Bladder microvascular endothelial cell (primary cell): Measurements from ENCODE around the gene UGT1A8. TPM values are rescaled to one million over a fixed set of nuclear protein-coding genes. Genes with fewer than 3 reads are reported as not detected.

ENCODE experiments used
- total RNA-seq: library from RNA; depleted of rRNA; stranded (reverse); fragments of >200 nt; gene quantifications from 2 replicates; pipeline ENCODE4 v1.2.3, GENCODE V29; 2014

The UGT1A8 gene
- total RNA-seq, result not detected in 2 replicates

DNA sequence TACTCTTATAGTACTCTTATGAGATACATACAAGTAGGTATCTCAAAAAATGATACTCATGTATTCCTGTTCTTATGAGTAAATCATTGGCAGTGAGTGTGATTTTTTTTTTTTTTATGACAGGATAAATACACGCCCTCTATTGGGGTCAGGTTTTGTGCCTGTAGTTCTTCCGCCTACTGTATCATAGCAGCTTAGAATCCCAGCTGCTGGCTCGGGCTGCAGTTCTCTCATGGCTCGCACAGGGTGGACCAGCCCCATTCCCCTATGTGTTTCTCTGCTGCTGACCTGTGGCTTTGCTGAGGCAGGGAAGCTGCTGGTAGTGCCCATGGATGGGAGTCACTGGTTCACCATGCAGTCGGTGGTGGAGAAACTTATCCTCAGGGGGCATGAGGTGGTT lies at the start of gene UGT1A8:
Gene UGT1A8 (plus strand): TSS at position 158 of the 400 bp plus-strand sequence. CDS start 75 bp downstream, at position 233.

DNA sequence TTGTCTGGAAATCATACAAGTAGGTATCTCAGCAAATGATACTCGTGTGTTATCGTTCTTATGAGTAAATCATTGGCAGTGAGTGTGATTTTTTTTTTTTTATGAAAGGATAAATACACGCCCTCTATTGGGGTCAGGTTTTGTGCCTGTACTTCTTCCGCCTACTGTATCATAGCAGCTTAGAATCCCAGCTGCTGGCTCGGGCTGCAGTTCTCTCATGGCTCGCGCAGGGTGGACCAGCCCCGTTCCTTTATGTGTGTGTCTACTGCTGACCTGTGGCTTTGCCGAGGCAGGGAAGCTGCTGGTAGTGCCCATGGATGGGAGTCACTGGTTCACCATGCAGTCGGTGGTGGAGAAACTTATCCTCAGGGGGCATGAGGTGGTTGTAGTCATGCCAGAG lies 18.9 kb downstream of the UGT1A8 start, which contains the start of gene UGT1A10:
Gene UGT1A10 (plus strand): TSS at position 143 of the 400 bp plus-strand sequence. CDS start 75 bp downstream, at position 218.

DNA sequence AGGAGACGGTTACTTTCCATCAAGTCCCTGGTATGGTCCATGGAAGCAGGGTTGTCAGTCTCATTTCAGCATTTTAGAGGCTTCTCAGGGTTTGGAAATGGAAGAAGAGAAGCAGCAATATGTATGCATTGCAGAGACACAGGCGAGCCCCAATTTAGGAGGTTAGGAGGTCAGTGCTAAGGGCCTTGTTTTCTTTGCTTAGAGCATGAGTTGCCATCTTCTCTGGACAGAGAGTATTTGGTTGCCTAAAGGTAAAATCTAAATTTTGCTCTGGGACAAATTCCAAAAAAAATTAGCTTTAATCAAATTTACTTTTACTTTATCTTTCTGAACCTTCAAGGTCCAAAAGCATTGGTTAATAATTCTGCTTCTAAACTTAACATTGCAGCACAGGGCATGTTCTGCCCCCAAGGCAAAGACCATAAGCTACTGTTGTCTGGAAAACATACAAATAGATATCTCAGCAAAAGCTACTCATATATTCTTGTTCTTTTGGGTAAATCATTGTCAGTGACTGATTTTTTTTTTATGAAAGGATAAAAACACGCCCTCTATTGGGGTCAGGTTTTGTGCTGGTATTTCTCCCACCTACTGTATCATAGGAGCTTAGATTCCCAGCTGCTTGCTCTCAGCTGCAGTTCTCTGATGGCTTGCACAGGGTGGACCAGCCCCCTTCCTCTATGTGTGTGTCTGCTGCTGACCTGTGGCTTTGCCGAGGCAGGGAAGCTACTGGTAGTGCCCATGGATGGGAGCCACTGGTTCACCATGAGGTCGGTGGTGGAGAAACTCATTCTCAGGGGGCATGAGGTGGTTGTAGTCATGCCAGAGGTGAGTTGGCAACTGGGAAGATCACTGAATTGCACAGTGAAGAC lies 54.1 kb downstream of the UGT1A8 start, which contains the start of gene UGT1A9:
Gene UGT1A9 (plus strand): TSS at position 609 of the 872 bp plus-strand sequence. CDS start 37 bp downstream, at position 646.

DNA sequence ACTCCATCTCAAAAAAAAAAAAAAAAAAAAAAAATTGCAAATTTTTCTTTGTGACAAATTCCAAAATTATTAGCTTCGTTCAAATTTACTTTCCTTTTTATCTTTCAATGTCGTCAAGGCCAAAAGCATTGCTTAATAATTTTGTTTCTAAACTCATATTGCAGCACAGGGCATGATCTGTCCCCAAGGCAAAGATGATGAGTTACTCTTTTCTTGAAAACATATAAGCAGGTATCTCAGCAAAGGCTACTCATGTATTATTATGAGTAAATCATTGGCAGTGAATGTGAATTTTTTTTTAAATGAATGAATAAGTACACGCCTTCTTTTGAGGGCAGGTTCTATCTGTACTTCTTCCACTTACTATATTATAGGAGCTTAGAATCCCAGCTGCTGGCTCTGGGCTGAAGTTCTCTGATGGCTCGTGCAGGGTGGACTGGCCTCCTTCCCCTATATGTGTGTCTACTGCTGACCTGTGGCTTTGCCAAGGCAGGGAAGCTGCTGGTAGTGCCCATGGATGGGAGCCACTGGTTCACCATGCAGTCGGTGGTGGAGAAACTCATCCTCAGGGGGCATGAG lies 64.2 kb downstream of the UGT1A8 start, which contains the start of gene UGT1A7:
Gene UGT1A7 (plus strand): TSS at position 381 of the 579 bp plus-strand sequence. CDS start 37 bp downstream, at position 418.

DNA sequence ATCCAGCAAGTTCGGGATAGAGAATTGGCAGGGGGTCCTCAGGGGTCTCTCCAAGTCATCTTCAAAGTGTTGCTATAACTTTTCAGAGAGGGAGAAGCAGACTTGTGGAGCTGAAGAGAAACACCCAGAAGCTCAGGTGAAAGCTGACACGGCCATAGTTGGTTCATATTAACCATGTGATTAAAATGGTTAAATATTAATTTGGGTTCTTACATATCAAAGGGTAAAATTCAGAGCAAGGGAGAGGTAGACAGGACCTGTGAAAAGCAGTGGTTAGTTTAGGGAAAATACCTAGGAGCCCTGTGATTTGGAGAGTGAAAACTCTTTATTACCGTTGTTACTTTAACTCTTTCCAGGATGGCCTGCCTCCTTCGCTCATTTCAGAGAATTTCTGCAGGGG lies 75.2 kb downstream of the UGT1A8 start, which contains the start of gene UGT1A6:
Gene UGT1A6 (plus strand): TSS at position 243 of the 400 bp plus-strand sequence. CDS start 115 bp downstream, at position 358.

DNA sequence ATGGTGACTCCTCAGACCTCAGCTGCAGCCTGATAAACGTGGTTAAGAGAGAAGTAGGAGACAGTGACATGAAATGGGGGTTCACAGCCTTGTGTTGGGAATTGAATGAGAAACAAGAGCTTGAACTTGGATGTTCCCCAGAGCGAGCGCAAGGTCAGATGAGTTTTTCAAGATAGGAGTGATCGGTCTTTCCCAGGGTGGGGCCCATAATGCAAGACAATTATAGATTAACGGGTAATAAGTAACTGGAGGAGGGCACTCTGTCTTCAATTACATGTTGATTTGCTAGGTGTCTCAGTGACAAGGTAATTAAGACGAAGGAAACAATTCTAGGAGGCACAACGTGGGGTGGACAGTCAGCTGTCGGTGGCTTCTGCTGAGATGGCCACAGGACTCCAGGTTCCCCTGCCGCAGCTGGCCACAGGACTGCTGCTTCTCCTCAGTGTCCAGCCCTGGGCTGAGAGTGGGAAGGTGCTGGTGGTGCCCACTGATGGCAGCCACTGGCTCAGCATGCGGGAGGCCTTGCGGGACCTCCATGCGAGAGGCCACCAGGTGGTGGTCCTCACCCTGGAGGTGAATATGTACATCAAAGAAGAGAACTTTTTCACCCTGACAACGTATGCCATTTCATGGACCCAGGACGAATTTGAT lies 95.3 kb downstream of the UGT1A8 start, which contains the start of gene UGT1A5:
Gene UGT1A5 (plus strand): TSS at position 297 of the 651 bp plus-strand sequence. CDS start 85 bp downstream, at position 382.

DNA sequence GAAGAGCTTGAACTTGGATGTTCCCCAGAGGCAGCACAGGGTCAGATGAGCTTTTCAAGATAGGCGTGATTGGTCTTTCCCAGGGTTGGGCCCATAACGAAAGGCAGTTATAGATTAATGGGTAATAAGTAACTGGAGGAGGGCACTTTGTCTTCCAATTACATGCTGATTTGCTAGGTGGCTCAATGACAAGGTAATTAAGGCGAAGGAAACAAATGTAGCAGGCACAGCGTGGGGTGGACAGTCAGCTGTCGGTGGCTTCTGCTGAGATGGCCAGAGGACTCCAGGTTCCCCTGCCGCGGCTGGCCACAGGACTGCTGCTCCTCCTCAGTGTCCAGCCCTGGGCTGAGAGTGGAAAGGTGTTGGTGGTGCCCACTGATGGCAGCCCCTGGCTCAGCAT lies 101.1 kb downstream of the UGT1A8 start, which contains the start of gene UGT1A4:
Gene UGT1A4 (plus strand): TSS at position 185 of the 400 bp plus-strand sequence. CDS start 85 bp downstream, at position 270.

DNA sequence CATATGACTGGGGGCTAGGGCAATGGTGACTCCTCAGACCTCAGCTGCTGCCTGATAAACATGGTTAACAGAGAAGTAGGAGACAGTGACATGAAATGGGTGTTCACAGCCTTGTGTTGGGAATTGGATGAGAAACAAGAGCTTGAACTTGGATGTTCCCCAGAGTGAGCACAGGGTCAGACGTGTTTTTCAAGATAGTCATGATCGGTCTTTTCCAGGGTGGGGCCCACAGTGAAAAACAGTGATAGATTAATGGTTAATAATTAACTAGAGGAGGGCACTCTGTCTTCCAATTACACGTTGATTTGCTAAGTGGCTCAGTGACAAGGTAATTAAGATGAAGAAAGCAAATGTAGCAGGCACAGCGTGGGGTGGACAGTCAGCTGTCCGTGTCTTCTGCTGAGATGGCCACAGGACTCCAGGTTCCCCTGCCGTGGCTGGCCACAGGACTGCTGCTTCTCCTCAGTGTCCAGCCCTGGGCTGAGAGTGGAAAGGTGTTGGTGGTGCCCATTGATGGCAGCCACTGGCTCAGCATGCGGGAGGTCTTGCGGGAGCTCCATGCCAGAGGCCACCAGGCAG lies 111.4 kb downstream of the UGT1A8 start, which contains the start of gene UGT1A3:
Gene UGT1A3 (plus strand): TSS at position 320 of the 579 bp plus-strand sequence. CDS start 85 bp downstream, at position 405.

DNA sequence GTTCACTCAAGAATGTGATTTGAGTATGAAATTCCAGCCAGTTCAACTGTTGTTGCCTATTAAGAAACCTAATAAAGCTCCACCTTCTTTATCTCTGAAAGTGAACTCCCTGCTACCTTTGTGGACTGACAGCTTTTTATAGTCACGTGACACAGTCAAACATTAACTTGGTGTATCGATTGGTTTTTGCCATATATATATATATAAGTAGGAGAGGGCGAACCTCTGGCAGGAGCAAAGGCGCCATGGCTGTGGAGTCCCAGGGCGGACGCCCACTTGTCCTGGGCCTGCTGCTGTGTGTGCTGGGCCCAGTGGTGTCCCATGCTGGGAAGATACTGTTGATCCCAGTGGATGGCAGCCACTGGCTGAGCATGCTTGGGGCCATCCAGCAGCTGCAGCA lies 142.6 kb downstream of the UGT1A8 start, which contains the start of gene UGT1A1:
Gene UGT1A1 (plus strand): TSS at position 228 of the 400 bp plus-strand sequence. CDS start 18 bp downstream, at position 246.

DNA sequence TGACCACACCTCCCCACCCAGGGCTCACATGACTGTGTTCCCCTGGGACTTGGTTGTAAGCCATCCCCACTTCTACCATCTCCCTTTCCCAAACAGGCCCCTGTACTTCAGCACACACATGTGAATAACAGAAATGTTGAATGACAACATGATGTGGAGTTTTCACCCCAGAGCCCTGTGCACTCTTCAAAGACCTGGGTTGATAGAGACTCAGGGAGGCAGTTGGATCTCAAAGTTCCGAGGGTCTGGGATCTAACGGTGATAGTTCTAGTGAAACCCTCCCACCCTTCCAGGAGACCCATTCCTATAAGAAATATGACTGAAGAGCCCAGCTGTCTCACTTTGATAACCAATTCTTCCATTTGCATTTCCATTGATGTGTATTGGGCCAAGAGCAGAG lies 160.6 kb downstream of the UGT1A8 start, which contains the start of gene MROH2A:
Gene MROH2A (plus strand): TSS at position 301 of the 400 bp plus-strand sequence. CDS start 1,029 bp downstream, outside the sequence.

Other genes with a start within 250 kb of the UGT1A8 start
- 14.2 and 35.7 TPM in 2 replicates for gene USP40, start 50.9 kb upstream of the UGT1A8 start, total RNA-seq
- 0.06 TPM in 1 of 2 replicates, not detected in the other for gene UGT1A10, start 18.8 kb downstream of the UGT1A8 start, total RNA-seq
- gene UGT1A9, start 54.3 kb downstream of the UGT1A8 start, total RNA-seq, result not detected in 2 replicates
- gene UGT1A7, start 64.3 kb downstream of the UGT1A8 start, total RNA-seq, result not detected in 2 replicates
- gene UGT1A6, start 75.3 kb downstream of the UGT1A8 start, total RNA-seq, result not detected in 2 replicates
- gene UGT1A5, start 95.3 kb downstream of the UGT1A8 start, total RNA-seq, result not detected in 2 replicates
- gene UGT1A4, start 101.1 kb downstream of the UGT1A8 start, total RNA-seq, result not detected in 2 replicates
- gene UGT1A3, start 111.4 kb downstream of the UGT1A8 start, total RNA-seq, result not detected in 2 replicates
- gene UGT1A1, start 142.6 kb downstream of the UGT1A8 start, total RNA-seq, result not detected in 2 replicates
- not detected in 2 replicates for gene MROH2A, start 160.7 kb downstream of the UGT1A8 start, total RNA-seq
- 11.0 and 17.2 TPM in 2 replicates for gene HJURP, start 236.9 kb downstream of the UGT1A8 start, total RNA-seq